Endothelial cell of umbilical vein (primary cell): ENCODE measurements around the gene RPS6KL1. TPM values are rescaled to one million over a fixed set of nuclear protein-coding genes. Genes with fewer than 3 reads are reported as not detected.

Source experiments
- BruUV-seq: library from RNA; stranded (reverse); fragments of 400-500 nt; replicated peaks from 2 replicates; lab custom pipeline; 2021; lab: Mats Ljungman, UMichigan
- CTCF ChIA-PET: fragments of 300-600, 350-600 bp; sonication (Branson Sonifier 250); formaldehyde crosslinking; loops from one replicate; lab custom pipeline; 2021; ENCODE audit warnings: antibody characterized with exemption, inconsistent platforms; lab: Charles Lee
- POLR2A ChIA-PET: fragments of 300-600, 350-600 bp; sonication (Branson Sonifier 250); formaldehyde crosslinking; loops from one replicate; lab custom pipeline; 2021; ENCODE audit warnings: antibody characterized with exemption, inconsistent platforms; lab: Charles Lee
- DNase-seq: peaks from one replicate; pipeline ENCODE4 v3.0.0-alpha.2; 2011; ENCODE audit warnings: low read depth, low spot score
- FAIRE-seq: peaks from 2 replicates; lab custom pipeline; 2011; peaks lifted over from hg19 to GRCh38; lab: Jason Lieb, UNC
- H2AFZ ChIP-seq: 2 replicates; pipeline ENCODE4 v1.6.0; 2012; ENCODE audit warnings: low read depth, low read length, control low read depth, inconsistent platforms
- H3K27ac ChIP-seq: 2 replicates; pipeline ENCODE4 v1.5.1; 2011; ENCODE audit warnings: low read depth, mild to moderate bottlenecking, control low read depth, low read length, moderate library complexity; ENCODE audit not compliant: insufficient read depth
- H3K27me3 ChIP-seq, 2 experiments: 2 replicates each; pipeline versions ENCODE4 v1.6.0 to v1.6.1; 2011; ENCODE audit warnings: low read length in 2 of 2, mixed read lengths in 1 of 2; ENCODE audit not compliant: control insufficient read depth in 2 of 2, insufficient read depth in 2 of 2
- H3K36me3 ChIP-seq, 2 experiments: 2 replicates in 1 of 2; 3 replicates in 1 of 2; pipeline ENCODE4 v1.5.1; 2011; ENCODE audit warnings: low read length in 2 of 2, mild to moderate bottlenecking in 1 of 2, moderate library complexity in 1 of 2; ENCODE audit not compliant: control insufficient read depth in 2 of 2, insufficient read depth in 2 of 2; ENCODE audit errors: extremely low read depth in 1 of 2
- H3K4me1 ChIP-seq: 3 replicates; pipeline ENCODE4 v1.5.1; 2011; ENCODE audit warnings: mild to moderate bottlenecking, low read length; ENCODE audit not compliant: control insufficient read depth, insufficient read depth; ENCODE audit errors: extremely low read depth
- H3K4me2 ChIP-seq: 2 replicates; pipeline ENCODE4 v1.6.1; 2011; ENCODE audit warnings: low read length, control low read depth, mixed read lengths; ENCODE audit not compliant: insufficient read depth
- H3K4me3 ChIP-seq, 3 experiments: fragments of 200-600 bp in 1 of 3; sonication (generic), shearing (Covaris generic) in 1 of 3; replicated peaks in 1 of 3; 2 replicates each; pipeline ENCODE4 v1.5.1; 2011 to 2016; ENCODE audit warnings: control low read depth in 3 of 3, low read length in 3 of 3, mild to moderate bottlenecking in 2 of 3, inconsistent platforms in 1 of 3, low read depth in 1 of 3, moderate library complexity in 1 of 3; ENCODE audit not compliant: insufficient read depth in 1 of 3
- H3K79me2 ChIP-seq: 2 replicates; pipeline ENCODE4 v1.6.0; 2012; ENCODE audit warnings: low read length, inconsistent platforms; ENCODE audit not compliant: control insufficient read depth, insufficient read depth
- H3K9ac ChIP-seq: replicated peaks from 2 replicates; pipeline ENCODE3; 2011; ENCODE audit warnings: low read length, control low read depth; ENCODE audit not compliant: insufficient read depth; ENCODE audit errors: extremely low read depth
- H3K9me1 ChIP-seq: replicated peaks from 3 replicates; pipeline ENCODE4 v1.6.0; 2011; ENCODE audit warnings: mild to moderate bottlenecking, low read length; ENCODE audit not compliant: control insufficient read depth, insufficient read depth; ENCODE audit errors: extremely low read depth
- H3K9me3 ChIP-seq: replicated peaks from 2 replicates; pipeline ENCODE4 v1.5.1; 2012; ENCODE audit warnings: low read length, inconsistent platforms; ENCODE audit not compliant: control insufficient read depth, insufficient read depth
- H4K20me1 ChIP-seq: replicated peaks from 2 replicates; pipeline ENCODE3; 2011; ENCODE audit warnings: mild to moderate bottlenecking, low read length; ENCODE audit not compliant: control insufficient read depth, insufficient read depth; ENCODE audit errors: extremely low read depth
- EZH2 ChIP-seq: IDR thresholded peaks from 2 replicates; pipeline ENCODE4 v1.6.1; 2012; ENCODE audit warnings: borderline replicate concordance, low read depth, mild to moderate bottlenecking, moderate library complexity, low read length, inconsistent platforms; ENCODE audit not compliant: severe bottlenecking
- FOS ChIP-seq: IDR thresholded peaks from 2 replicates; pipeline ENCODE4 v1.6.1; 2011; ENCODE audit warnings: mild to moderate bottlenecking, low read length, moderate library complexity, borderline replicate concordance; ENCODE audit not compliant: insufficient read depth
- JUN ChIP-seq: IDR thresholded peaks from 2 replicates; pipeline ENCODE4 v1.6.1; 2011; ENCODE audit warnings: borderline replicate concordance, low read depth; ENCODE audit not compliant: insufficient read length, insufficient read depth
- MYC ChIP-seq: IDR thresholded peaks from one replicate; pipeline ENCODE4 v1.6.1; 2011; ENCODE audit warnings: mild to moderate bottlenecking, low read depth, low read length
- POLR2A ChIP-seq: IDR thresholded peaks from 2 replicates; pipeline ENCODE4 v1.6.1; 2012; ENCODE audit warnings: low read depth, mild to moderate bottlenecking, control low read depth, low read length
- POLR2AphosphoS5 ChIP-seq: IDR thresholded peaks from 2 replicates; pipeline ENCODE4 v1.6.1; 2012; ENCODE audit warnings: low read depth, mild to moderate bottlenecking, control low read depth, low read length, moderate library complexity; ENCODE audit not compliant: insufficient read depth
- dilution Hi-C: fragments of 300-500 bp; cut with MboI; formaldehyde crosslinking; loops from one replicate; pipeline ENCODE4 v1.15.0; 2019; ENCODE audit warnings: low sequenced_read_pairs; ENCODE audit not compliant: extremely low pct_ligation_motif_present
- intact Hi-C: fragments of 100-400 bp; cut with micrococcal nuclease; formaldehyde crosslinking; loops from one replicate; pipeline ENCODE4 v1.10.0; 2022
- polyA plus RNA-seq, 4 experiments: library from polyadenylated mRNA; depleted of rRNA in 3 of 4; stranded (reverse) in 3 of 4; unstranded in 1 of 4; fragments of >200 nt; gene quantifications; 2 replicates each; pipeline versions ENCODE4 v1.2.1 to v1.2.3, GENCODE V29; 2011 to 2012; ENCODE audit warnings: missing spikeins in 1 of 4
- total RNA-seq: library from RNA; stranded (reverse); gene quantifications from 2 replicates; pipeline ENCODE4 v1.2.3, GENCODE V29; 2021
- TF ChIP-seq, protein P1 (sequence below): IDR thresholded peaks from 2 replicates; pipeline ENCODE4 v1.6.1; 2011; ENCODE audit not compliant: insufficient read depth, insufficient read length
- TF ChIP-seq, protein P2 (sequence below), 2 donors: IDR thresholded peaks; 1 replicate in 1 of 2; 2 replicates in 1 of 2; pipeline ENCODE4 v1.5.1; 2011; ENCODE audit warnings: low read length in 2 of 2, mild to moderate bottlenecking in 2 of 2, moderate library complexity in 2 of 2, control low read depth in 1 of 2, inconsistent platforms in 1 of 2, low read depth in 1 of 2; ENCODE audit not compliant: insufficient read depth in 1 of 2; ENCODE audit errors: extremely low read depth in 1 of 2

RPS6KL1 gene
- total and polyA plus RNA-seq, 2 donors (not counting 3 experiments of a cell fraction or from before 2014, with no cell fraction given), result 10.2 to 23.8 TPM

DNA sequence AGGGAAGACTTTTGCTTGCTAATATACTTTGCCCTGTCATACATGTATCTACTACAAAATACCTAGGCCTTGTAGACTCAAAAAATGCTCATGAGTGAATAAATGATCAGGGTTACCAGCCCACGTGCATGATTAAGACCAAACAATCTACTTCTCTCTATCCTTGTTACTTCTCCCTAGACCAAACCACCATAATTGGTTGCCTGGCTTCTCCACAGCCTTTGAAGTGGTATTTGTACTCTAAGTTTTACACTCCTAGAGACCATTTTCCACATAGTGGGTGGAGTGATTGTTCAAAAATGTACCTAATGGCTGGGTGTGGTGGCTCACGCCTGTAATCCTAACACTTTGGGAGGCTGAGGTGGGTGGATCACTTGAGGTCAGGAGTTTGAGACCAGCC, 14.1 kb upstream of the RPS6KL1 start:
- no peak overlapping the region for H3K4me3 ChIP-seq
- TF ChIP-seq POLR2AphosphoS5, result no peak
- TF ChIP-seq, protein P1, sequence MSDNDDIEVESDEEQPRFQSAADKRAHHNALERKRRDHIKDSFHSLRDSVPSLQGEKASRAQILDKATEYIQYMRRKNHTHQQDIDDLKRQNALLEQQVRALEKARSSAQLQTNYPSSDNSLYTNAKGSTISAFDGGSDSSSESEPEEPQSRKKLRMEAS, result no peak
- TF ChIP-seq, protein P2, sequence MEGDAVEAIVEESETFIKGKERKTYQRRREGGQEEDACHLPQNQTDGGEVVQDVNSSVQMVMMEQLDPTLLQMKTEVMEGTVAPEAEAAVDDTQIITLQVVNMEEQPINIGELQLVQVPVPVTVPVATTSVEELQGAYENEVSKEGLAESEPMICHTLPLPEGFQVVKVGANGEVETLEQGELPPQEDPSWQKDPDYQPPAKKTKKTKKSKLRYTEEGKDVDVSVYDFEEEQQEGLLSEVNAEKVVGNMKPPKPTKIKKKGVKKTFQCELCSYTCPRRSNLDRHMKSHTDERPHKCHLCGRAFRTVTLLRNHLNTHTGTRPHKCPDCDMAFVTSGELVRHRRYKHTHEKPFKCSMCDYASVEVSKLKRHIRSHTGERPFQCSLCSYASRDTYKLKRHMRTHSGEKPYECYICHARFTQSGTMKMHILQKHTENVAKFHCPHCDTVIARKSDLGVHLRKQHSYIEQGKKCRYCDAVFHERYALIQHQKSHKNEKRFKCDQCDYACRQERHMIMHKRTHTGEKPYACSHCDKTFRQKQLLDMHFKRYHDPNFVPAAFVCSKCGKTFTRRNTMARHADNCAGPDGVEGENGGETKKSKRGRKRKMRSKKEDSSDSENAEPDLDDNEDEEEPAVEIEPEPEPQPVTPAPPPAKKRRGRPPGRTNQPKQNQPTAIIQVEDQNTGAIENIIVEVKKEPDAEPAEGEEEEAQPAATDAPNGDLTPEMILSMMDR (IDR thresholded peaks at IDR 0.05; ENCODE audit: extremely low read depth in 1 of 2, insufficient read depth in 1 of 2, low read depth in 1 of 2, low read length in 2 of 2), result no peak
- TF ChIP-seq JUN, result no peak
- no peak for TF ChIP-seq MYC
- TF ChIP-seq POLR2A, result no peak
- no peak for TF ChIP-seq FOS
- TF ChIP-seq EZH2, result no peak
- dilution Hi-C loops (no loop called here), intact Hi-C loops (no loop called here)
- no peak for DNase-seq
- no peak for FAIRE-seq
- H2AFZ ChIP-seq, result no peak overlapping the region
- H3K4me2 ChIP-seq, result no peak overlapping the region
- peaks cover 33% of the 10 kb centered on the region for H3K4me1 ChIP-seq
- CTCF ChIA-PET, result interaction anchor here (1.0 kb wide), 1 partner anchor 31 kb away, joined by 4 read pairs; no protein-coding TSS in a partner anchor
- H4K20me1 ChIP-seq, result no peaks in the 10 kb centered on the region
- no peak overlapping the region for H3K9ac ChIP-seq
- no peak overlapping the region for H3K27ac ChIP-seq
- no peaks in the 10 kb centered on the region for H3K9me1 ChIP-seq
- no TSS peak for BruUV-seq
- no peaks in the 10 kb centered on the region for H3K9me3 ChIP-seq
- POLR2A ChIA-PET, result interaction anchor here (0.8 kb wide), 1 partner anchor 14 kb away, joined by 7 read pairs; the partner anchor contains the start of gene RPS6KL1
- no peaks in the 10 kb centered on the region for H3K79me2 ChIP-seq
- no peaks in the 10 kb centered on the region for H3K36me3 ChIP-seq
- no peaks in the 10 kb centered on the region for H3K27me3 ChIP-seq
